HL-60 (cell line): ENCODE results near the gene EIF2B5.
A peak's percentile ranks its signal among the peaks of the same experiment; 100 is the strongest.

ENCODE experiments used
- DNase-seq, 2 experiments: peaks; one replicate each; pipeline ENCODE4 v3.0.0-alpha.2; 2010 to 2020; ENCODE audit warnings: low read depth in 1 of 2, low spot score in 1 of 2
- H3K27ac ChIP-seq: fragments of 250-450 bp; sonication (Bioruptor Pico); replicated peaks from 2 replicates; pipeline ENCODE4 v1.5.1; 2020; ENCODE audit warnings: mild to moderate bottlenecking, moderate library complexity
- H3K27me3 ChIP-seq: fragments of 250-450 bp; sonication (Bioruptor Pico); 2 replicates; pipeline ENCODE4 v1.5.1; 2021; ENCODE audit warnings: mild to moderate bottlenecking, moderate library complexity; ENCODE audit not compliant: insufficient read depth, poor library complexity, severe bottlenecking
- H3K4me3 ChIP-seq: replicated peaks from 2 replicates; pipeline ENCODE4 v1.5.1; 2011; ENCODE audit warnings: mild to moderate bottlenecking, control low read depth, low read length; ENCODE audit not compliant: insufficient read depth
- CTCF ChIP-seq: IDR thresholded peaks from one replicate; pipeline ENCODE4 v1.5.1; 2011; ENCODE audit warnings: low read length, control low read depth, inconsistent platforms; ENCODE audit not compliant: insufficient read depth
- GABPA ChIP-seq: IDR thresholded peaks from 2 replicates; pipeline ENCODE4 v1.6.1; 2012; ENCODE audit warnings: low read depth
- POLR2AphosphoS5 ChIP-seq: IDR thresholded peaks from 2 replicates; pipeline ENCODE4 v1.6.1; 2012; ENCODE audit warnings: low read depth
- REST ChIP-seq: IDR thresholded peaks from 2 replicates; pipeline ENCODE4 v1.6.1; 2012; ENCODE audit warnings: low read depth; ENCODE audit not compliant: insufficient replicate concordance
- SPI1 ChIP-seq: IDR thresholded peaks from 2 replicates; pipeline ENCODE4 v1.6.1; 2012; ENCODE audit warnings: low read depth, mild to moderate bottlenecking, borderline replicate concordance

EIF2B5 gene

GRCh38 chr3:184143327-184143726 lies 8.2 kb downstream of the EIF2B5 start:
- no peak for TF ChIP-seq POLR2AphosphoS5
- no peak for TF ChIP-seq REST
- no peak for TF ChIP-seq SPI1
- no peak for TF ChIP-seq CTCF
- TF ChIP-seq GABPA: no peak

GRCh38 chr3:184144505-184144904 lies 9.3 kb downstream of the EIF2B5 start:
- TF ChIP-seq SPI1 (no peak), POLR2AphosphoS5 (no peak), CTCF (no peak), REST (no peak), GABPA (no peak)
- DNase-seq: no peak
- H3K27me3 ChIP-seq: no peaks in the 10 kb centered on the region
- H3K4me3 ChIP-seq: no peak overlapping the region
- H3K27ac ChIP-seq: no peak overlapping the region

More at GRCh38 chr3:184143327-184143726, 8.2 kb downstream of the EIF2B5 start:
- H3K4me3 ChIP-seq: no peak overlapping the region
- H3K27ac ChIP-seq: no peak overlapping the region
- no peaks in the 10 kb centered on the region for H3K27me3 ChIP-seq
- no peak for DNase-seq

DNA sequence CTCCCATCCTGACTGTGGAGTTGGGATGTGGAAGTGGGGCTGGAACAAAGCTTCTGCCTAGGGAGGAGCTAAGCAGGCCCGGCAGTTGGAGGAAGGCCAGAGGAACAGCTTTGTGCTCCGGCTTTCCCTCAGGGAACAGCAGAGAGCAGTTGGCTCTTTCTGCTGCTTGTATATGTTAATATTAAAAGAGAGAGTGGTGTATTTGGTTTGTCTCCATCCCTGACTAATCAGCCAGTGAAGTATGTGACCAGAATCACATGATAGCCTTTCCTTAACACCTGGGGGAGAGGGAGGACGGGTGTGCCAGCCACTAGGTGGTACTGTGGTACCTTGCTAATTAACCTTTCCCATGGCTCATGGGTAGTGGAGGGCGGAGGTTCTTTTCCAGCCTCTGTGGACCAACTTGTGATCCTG lies 10.0 kb downstream of the EIF2B5 start:
- DNase-seq: peak in 1 of 2 experiments; percentile 31
- no peaks in the 10 kb centered on the region for H3K27me3 ChIP-seq
- TF ChIP-seq SPI1 (no peak), CTCF (peak; percentile 10), REST (no peak), POLR2AphosphoS5 (no peak), GABPA (no peak)
- H3K27ac ChIP-seq: no peak overlapping the region
- H3K4me3 ChIP-seq: no peak overlapping the region
